Measurements from ENCODE around the gene ORM2.

ORM2 gene

DNA sequence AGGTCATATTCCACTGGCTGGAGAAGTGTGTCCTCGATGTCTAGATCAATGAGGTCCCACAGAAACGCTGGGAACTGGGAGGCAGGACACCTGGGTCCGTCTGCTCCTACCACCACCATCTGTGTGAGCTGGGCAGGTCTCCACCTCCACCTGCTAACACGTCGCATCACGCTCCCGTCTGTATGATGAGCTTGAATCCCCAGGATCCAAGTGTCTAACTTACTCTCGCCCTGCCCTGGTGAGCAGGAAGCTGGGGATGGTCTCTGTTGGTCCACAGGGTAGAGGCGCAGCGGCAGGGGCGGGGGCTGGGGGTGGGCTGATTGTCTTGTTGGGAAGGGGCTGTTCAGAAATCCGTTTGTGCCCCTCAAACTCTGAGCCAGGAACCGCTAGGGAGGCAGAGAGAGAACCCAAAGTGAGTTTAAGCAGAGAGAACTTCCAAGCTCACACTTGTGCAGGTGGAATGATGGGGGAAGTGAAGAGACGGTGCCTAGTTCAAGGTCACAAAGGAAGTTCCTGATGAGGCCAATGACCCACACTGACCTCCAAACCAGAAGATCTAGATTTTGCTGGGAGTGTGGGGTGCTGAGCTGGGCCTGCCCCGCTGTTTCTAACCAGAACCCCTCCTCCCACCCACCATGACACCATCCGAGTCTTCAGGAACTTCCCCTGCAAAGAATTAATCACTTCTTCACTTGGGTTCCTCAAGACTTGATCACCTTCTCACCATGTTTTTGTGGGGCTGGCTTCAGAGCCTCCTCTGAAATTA lies 21.1 kb downstream of the ORM2 start:
- DNase-seq: no peak

DNA sequence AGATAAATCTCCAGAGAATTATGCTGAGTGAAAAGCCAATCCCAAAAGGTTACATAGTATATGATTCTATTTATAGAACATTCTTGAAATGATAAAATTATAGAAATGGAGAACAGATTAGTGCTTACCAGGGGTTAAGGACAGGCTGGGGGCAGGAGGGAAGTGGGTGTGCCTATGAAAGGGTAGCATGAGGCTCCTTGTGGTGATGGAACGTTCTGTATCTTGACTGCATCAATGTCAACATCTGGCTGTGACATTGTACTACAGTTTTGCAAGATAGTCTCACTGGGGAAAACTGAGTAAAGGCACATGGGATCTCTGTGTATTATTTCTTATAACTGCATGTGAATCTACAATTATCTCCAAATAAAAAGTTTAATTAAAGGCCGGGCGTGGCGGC lies 22.3 kb downstream of the ORM2 start:
- no peak for DNase-seq

DNA sequence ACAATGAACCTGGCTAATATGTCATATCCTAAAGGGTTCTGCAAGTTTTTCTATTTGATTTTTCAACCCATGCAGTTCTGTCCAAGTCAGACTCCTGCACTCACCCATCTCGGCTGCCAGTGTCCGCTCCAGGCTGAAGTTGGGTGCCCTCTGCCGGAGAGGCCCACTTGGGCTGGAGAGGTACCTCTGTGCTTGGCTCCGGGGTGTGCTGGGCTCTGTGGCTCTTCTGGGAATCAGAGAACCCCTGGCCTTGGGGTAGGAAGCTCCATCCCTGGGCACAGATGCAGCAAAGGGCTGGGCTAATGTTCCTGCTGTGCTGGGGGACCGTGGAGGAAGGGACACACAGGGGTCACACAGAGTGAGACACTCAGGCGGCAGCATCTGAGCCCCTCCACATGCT lies 26.2 kb downstream of the ORM2 start:
- DNase-seq: no peak

DNA sequence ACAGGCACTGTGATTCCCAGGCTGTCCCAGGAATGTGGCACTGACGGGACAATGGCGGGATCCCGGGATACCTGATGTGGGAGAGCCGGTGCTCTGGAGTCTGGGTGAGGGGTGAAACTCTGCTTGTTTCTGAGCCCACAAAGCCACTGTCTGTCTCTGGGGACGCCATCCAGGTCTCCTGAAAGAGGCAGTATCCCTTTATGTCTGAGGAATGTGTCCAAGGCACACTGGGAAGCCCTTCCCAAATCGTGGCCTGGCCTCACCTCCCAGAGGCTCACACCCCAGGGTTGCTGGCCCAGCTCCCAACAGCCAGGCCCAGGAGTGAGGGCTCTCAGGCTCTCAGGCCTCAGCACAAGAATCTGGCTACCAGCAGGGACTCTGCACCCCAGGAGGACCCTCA lies 27.1 kb downstream of the ORM2 start:
- DNase-seq: no peak

DNA sequence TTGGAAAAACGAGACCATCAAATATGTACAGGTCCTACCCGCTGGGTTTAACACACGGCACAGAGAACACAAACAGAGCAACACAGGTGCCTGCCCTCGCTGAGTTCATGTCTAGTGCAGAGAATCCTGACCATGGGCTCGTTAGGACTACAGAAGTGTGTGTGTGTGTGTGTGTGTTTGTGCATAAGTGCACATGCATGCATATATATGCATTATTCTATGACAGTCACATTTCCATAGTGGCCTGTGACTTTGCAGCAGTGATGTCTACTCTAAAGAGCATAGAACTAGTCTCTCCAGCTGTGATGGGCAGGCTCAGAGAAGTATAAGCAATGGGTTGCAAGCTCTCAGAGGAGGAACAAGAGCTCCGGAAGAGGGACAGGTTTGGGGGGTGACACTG lies 27.7 kb downstream of the ORM2 start:
- DNase-seq: no peak

DNA sequence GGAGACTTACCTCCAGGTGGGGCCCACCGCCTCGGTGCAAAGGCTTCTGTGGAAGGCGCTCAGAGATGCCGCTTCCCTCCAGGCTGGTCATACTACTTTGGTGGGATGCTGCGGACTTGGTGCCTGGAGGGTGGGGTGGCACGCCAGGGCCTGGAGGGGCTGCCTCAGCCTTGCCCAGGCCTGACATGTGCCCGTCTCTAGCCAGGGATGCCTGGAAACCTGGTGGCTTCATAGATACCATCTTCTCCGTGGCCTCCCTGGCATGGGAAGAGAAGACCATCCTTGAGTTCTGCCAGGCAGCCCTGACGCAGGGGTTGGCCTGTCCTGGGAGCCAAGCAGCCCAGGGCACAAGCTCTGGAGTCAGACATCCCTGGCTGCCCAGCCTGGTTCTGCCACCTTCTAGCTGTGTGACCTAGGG lies 28.3 kb downstream of the ORM2 start:
- no peak for DNase-seq

DNA sequence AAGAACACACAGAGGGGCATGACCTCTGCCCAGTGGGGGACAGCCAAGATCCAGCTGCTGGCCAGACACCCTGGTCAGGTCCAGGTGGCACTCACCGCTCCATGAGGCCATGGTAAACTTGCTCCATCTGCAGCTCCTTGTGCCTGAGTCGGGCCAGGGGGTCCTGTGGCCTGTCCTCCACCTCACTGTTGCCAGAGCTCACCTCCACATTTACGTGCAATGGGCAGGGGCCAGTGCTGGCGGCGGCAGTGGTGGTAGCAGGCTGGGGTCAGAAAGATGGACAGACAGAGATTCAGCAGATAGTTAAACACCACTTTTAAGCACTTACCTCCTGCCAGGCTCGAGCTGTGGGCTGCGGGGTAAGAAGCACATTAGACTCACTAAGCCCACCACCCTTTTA lies 30.1 kb downstream of the ORM2 start:
- DNase-seq: no peak

DNA sequence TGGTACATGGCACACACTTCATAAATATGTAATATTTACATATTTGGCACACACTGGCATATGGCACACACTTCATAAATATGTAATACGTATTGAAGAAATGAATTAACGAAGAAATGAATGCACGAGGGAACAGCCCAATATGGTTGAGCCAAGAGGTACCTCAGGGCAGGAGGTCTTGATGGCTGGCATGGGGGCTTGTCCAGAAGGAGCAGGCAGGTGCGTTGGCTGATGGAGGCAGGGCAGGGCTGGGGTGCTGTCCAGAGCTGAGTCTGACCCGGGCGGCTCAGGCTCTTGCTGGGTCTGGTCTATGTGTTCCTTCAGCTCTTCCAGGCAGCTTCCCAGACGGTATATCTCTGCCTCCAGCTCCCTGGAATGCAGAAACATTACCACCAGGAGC lies 31.9 kb downstream of the ORM2 start:
- no peak for DNase-seq

DNA sequence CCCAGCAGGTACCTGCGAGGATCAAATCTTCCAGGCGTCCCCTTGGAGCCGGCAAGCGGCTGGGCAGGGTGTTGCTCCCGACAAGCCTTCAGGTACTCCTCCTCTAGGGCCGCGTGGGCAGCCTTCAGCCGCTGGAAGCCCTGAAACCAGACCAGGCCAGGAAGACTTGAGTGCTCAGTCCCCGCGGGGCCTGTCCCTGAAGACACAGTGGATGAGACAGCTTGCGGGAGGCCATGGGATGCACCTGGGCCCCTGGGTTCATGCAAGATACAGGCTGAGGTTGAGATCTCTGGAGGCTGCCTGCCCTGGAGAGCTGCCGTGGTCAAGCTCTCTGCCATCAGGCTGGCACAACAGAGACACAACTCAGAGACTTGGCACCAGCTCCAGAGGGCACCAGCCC lies 32.7 kb downstream of the ORM2 start:
- DNase-seq: no peak

DNA sequence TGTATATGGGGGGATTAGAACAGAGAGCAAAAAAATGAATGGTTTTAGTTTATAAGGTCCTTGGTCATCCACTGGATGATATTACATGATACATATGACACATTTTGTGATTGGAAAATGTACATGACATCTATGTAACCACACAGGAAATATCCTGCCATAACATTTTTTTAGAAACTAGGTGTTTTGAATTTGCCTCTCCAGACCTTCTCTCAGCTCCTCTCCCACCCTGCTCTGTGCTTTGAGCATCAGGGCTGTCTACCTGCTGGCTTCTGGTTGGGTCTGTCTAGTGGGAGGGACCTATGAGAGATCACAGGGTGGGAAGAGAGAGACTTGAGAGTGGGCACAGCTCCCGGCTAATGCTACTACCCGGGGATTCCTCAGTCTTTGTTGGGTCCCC lies 33.8 kb downstream of the ORM2 start:
- no peak for DNase-seq

DNA sequence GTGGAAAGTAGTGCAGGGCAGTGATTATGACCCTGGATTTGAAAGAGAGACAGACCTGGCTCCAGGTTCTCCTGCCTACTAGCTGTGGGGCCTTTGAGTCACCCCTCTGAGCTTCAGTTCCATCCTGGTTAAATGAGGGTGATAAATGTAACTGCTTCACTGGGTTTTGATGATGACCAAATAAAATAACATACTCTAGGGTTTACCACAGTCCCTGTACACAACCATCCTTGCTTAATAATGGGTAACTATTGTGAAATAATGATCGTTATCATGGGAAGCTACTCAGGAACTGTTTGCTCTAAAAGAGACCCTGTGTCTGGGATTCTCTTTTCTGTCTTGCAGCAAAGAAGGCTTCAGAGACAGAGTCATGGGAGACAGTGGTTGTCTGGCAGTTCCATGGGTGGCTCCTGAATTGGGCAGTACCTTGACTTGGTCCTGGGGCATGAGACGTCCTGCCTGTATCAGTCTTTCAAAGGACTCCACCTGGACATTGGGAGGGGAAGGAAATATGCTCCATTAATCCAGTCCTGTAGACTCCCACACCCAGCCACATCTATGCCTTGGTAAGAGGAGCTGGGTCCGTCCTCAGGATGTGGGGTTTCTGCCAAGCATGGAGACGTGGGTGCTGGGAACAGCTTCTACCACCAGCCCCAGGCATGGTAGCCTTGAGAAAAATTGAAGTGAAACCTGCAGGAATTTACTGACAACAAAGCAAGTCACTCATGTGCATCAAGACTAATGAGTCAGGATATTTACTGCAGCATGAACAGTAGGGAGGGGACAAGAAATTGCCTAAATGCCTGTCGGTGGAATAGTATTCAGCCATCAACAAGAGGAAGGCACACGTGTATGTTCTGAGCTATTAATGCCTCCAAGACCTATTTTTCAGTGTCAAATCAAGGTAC lies 34.7 kb downstream of the ORM2 start:
- DNase-seq: no peak

DNA sequence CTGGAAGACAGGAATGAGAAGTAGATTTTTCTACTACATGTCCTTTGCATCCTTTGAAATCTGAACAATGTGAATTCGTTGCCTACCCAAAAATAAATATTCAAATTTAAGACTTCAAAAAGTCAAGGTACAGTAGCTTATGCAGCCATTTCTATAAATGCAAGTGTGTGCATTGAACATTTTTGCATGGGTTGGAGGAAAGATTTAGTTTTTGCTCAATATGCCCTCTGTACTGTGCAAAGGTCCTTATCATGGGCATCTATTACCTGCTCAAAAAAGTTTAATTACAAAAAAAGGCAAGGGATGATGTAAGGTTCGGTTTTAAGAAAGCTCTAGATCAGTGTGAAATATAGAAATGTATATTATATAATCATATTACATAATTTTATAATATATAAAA lies 35.5 kb downstream of the ORM2 start:
- no peak for DNase-seq

DNA sequence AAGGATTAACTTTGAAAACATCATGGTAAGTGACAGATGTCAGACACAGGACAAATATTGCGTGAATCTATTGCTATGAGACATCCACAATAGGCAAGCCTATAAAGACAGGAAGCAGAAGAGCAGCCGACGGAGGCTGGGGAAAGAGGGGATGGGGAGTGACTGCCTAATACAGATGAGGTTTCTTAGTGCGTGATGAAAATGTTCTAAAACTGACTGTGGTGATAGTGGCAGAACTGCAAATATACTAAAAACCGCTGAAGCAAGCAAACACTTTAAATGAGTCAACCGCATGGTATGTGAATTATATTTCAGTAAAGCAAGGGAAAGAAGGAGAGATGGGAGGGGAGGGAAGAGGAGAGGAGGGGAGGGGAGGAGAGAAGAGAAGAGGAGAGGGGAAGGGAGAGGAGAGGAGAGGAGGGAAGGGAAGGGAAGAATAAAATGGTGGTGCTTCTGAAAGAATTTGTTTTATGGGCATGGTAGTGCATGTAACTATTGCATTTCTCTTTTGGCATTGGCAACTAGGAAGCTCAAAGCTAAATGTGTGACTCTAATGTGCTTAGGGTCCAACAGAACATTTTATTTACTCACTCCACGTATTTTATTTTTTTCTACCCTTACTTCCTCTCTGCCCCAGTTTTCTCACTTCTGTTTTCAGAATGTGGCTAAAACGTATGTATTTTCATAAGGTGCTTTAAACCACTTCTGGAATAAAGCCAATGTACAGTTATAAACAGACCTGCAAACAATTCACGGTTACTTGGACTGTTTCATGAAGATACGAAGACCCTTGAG lies 36.9 kb downstream of the ORM2 start:
- peak; percentile 71 for DNase-seq

DNA sequence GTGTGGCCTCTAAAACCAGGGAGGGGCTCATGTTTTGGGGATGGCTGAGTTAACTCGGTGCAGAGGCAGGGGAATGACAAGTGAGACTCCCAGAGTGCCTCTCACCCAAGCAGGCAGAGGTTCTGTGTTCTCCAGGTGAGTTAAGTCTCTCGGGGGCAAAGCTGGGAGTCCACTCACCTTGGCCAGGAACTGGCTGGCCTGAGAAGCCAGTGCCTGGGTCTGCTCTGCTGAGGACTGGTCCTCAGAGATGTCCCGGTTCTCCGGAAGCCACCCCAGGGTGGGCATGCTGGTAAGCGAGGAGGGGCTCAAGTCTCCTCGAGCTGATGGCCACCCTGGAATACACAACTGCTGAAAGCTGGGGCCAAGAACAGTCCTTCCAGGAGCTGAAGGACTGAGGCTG lies 37.7 kb downstream of the ORM2 start:
- DNase-seq: no peak

DNA sequence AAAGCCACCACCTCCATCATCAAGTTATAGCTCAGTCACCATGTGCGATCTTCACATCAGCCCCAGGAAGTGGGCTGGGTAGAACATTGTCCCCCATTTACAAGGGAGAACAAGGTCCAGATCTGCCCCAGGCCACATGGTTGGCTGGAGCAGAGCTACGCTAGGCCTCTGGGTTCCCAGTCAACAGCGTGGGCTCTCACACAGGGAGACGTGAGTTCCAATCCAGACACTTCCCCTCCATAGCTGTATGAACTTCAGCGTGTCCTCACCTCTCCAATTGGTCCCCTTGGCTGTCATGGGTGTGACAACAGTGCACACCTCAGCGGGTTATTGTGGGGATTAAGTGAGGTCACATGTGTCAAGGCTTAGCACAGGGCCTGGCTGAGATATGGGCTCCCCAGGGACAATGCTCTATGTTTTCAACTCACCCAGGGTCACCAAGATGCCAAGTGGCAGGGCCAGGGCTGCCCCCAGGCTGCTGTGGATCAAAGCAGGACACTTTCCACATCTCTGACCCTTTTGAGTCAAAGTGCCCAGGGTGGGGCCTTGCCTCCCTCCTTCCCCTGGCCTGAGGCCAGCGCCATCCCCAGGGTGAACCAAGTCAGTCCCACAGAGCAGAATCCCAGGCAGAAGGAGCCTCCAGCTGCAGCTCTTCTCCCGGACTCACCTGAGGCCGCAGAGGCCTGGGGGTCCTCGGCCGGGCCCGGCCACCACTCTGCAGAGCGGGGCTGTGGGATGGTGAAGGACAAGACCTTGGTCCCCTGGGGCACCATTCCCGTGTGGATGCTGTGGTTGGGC lies 38.3 kb downstream of the ORM2 start:
- no peak for DNase-seq

DNA sequence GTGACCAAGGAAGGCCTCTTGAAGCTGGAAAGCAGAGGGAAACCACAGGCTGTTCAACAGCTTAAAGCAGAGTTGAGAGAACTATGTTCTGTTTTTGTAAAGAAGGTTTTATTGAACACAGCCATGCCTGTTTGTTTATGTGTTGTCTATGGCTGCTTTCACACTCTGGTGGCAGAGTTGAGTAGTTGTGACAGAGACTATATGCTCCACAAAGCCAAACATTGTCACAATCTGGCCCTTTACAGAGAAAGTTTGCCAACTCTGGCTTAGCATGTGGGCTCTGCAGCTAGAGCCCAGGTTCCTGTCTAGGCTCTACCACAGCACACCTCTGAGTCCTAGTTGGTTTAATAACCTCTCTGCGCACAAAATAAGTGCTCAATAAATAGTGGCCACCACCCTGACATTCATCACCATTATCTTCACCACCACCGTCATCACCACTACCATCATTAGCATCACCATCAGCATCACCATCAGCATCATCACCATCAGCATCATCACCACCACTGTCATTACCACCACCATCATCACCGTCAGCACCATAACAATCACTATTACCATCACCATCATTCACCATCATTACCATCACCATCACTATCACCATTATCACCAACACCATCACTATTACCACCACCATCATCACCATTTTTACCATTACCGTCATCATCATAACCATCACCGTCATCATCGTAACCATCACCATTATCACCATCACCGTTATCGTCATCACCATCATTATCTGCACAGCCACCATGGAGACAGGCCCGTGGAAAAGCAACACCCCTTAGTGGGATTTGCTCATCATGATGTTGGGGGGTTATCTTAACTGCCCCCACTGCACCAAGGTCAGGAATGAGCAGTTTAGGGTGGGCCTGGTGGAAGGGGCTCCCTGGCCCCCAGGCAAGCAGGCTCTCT lies 39.8 kb downstream of the ORM2 start:
- DNase-seq: peak; percentile 50

DNA sequence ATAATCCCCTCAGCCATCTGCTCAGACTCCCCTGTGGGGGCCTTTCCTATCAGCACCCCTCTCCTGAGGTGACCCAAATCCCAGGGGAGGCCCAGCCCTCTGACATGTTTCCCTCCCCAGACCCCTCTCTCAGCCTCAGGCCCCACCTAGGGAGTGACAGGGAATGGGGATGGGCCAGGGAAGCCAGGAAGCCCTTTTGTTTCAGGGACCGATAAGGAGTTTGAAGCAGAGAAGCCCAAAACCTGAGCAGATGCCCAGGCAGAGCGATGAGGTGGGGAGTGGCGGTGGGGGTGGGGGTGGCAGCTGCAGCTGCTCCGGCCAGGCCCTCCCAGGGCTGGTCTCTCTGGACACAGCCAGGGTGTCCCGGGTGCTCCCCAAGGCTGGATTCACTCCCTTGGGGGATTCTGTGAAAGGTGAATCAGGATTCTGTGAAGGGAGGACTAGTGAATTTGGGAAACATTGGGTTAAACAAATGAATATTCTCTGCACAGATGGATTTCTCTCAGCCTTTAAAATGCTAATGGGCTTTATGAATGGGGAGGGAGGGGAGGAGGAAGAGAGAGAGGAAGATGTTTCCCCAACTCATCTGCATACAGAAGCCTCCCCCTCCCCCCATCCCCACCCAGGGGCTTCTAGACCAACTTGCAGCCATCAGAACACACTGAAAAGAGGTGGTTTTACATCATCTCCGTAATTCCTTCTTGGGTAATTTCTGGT lies 40.7 kb downstream of the ORM2 start:
- DNase-seq: no peak

DNA sequence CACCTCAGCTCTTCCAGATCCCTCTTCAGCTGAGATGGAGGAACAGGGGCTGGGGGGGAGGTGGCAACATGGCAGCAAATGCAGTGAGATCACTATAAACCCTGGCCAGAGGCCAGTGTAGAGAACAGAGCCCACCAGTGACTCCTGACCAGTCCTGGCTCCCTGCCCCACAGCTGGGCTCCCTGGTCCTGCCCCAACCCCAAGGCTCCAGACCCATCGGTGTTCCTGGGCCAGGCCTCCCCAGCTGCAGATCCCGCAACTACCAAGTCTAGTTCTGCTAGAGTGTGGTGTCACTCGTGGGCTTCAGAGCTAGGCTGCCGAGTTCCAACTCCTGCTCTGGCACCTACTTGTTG lies 41.3 kb downstream of the ORM2 start:
- DNase-seq: no peak

DNA sequence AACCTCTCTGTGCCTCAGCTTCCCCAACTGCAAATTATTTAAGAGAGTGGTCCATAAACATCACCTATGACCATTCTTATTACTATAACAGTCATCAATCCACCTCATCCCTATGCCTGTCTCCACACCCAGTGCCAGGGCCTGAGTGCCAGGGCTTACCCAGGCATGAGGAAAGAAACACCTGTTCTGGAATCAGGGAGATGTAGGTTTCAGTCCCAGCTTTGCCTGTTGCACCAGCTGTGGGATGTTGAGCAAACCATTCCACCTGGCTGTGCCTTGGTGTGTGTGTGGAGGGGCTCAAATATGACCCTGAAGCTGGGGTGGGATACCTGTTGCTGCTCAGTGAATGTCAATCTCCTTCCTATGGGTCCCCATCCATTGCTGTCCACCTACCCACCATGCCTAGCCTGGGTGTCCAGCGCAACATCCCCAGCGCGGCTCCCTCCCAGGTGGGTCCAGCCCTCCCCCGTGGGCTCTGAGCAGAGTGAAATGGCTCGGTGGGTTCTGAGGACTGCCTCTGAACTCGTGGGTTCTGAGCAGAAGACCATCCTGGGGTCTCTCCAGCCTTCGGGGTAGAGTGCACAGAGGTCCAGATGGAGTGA lies 41.8 kb downstream of the ORM2 start:
- no peak for DNase-seq

Measured in CD4-positive, alpha-beta T cell treated with Interferon gamma for 1 hour (primary cell).